ENCODE results near the gene ASB10. TPM values are rescaled to one million over a fixed set of nuclear protein-coding genes. Genes with fewer than 3 reads are reported as not detected.
A peak's percentile ranks its signal among the peaks of the same experiment; 100 is the strongest.

ASB10 gene
- total and polyA plus RNA-seq, 2 of the 13 experiments (the other 11 are each of a cell fraction or from before 2014, with no cell fraction given): not detected

GRCh38 chr7:151172273-151173141, 14.5 kb downstream of the ASB10 start (continued):
- TF ChIP-seq ZZZ3 (CRISPR knock-in tag; IDR thresholded peaks at IDR 0.05; ENCODE audit: borderline replicate concordance) (no peak), RFX1 (IDR thresholded peaks at IDR 0.05) (no peak), LBX2 (CRISPR knock-in tag; IDR thresholded peaks at IDR 0.05; ENCODE audit: borderline replicate concordance) (no peak), ZNF576 (CRISPR knock-in tag; IDR thresholded peaks at IDR 0.05) (no peak), ELF1 (CRISPR knock-in tag; IDR thresholded peaks at IDR 0.05) (0 out of 2 replicates have a peak, but pooled peaks have one; percentile 18), MTERF4 (CRISPR knock-in tag; IDR thresholded peaks at IDR 0.05) (no peak), ZNF672 (CRISPR knock-in tag; IDR thresholded peaks at IDR 0.05) (no peak), ZKSCAN1 (IDR thresholded peaks at IDR 0.05; ENCODE audit: low read length) (no peak), NCOA1 (CRISPR knock-in tag; IDR thresholded peaks at IDR 0.05) (no peak), ZNF274 (CRISPR knock-in tag; IDR thresholded peaks at IDR 0.05) (0 out of 2 replicates have a peak, but pooled peaks have one; percentile 33), ATF3 (CRISPR knock-in tag; IDR thresholded peaks at IDR 0.05) (no peak), IKZF4 (CRISPR knock-in tag; IDR thresholded peaks at IDR 0.05; ENCODE audit: borderline replicate concordance, low read depth, not compliant biosample characterization) (no peak), ZBTB14 (CRISPR knock-in tag; IDR thresholded peaks at IDR 0.05) (no peak), ZNF605 (CRISPR knock-in tag; IDR thresholded peaks at IDR 0.05) (no peak), PAWR (CRISPR knock-in tag; IDR thresholded peaks at IDR 0.05; ENCODE audit: borderline replicate concordance) (no peak), ZMAT3 (CRISPR knock-in tag; conservative IDR thresholded peaks at IDR 0.05) (no peak), SSRP1 (CRISPR knock-in tag; IDR thresholded peaks at IDR 0.05) (no peak), SAFB2 (CRISPR knock-in tag; IDR thresholded peaks at IDR 0.05; ENCODE audit: borderline replicate concordance, low read depth) (no peak), GFI1 (CRISPR knock-in tag; IDR thresholded peaks at IDR 0.05; ENCODE audit: borderline replicate concordance) (no peak), RFXAP (CRISPR knock-in tag; IDR thresholded peaks at IDR 0.05; ENCODE audit: borderline replicate concordance) (0 out of 2 replicates have a peak, but pooled peaks have one; percentile 37), SMAD1 (CRISPR knock-in tag; IDR thresholded peaks at IDR 0.05; ENCODE audit: borderline replicate concordance, low read depth) (no peak), ZNF256 (CRISPR knock-in tag; conservative IDR thresholded peaks at IDR 0.05) (no peak), E2F5 (CRISPR knock-in tag; conservative IDR thresholded peaks at IDR 0.05) (no peak), ZSCAN30 (CRISPR knock-in tag; IDR thresholded peaks at IDR 0.05) (no peak), RFX3 (CRISPR knock-in tag; IDR thresholded peaks at IDR 0.05) (no peak), ZNF580 (CRISPR knock-in tag; IDR thresholded peaks at IDR 0.05; ENCODE audit: borderline replicate concordance, low read depth) (0 out of 2 replicates have a peak, but pooled peaks have one; percentile 55), KDM3A (CRISPR knock-in tag; IDR thresholded peaks at IDR 0.05; ENCODE audit: low read depth) (0 out of 2 replicates have a peak, but pooled peaks have one; percentile 62)
